HCT116 (cell line): ENCODE data around the gene NOC3L. TPM values are rescaled to one million over a fixed set of nuclear protein-coding genes. Genes with fewer than 3 reads are reported as not detected.

Source experiments
- ATAC-seq: fragments of 200-7000 bp; cut with Tn5 transposase; 2 replicates; pipeline ENCODE4 v1.9.1; 2020; ENCODE audit warnings: mild to moderate bottlenecking, moderate library complexity
- BruUV-seq: library from RNA; stranded (reverse); fragments of 400-500 nt; replicated peaks from 2 replicates; lab custom pipeline; 2021; lab: Mats Ljungman, UMichigan
- CTCF ChIA-PET: fragments of 300-600 bp; sonication (Branson Sonifier 250); formaldehyde crosslinking; loops from one replicate; lab custom pipeline; 2021; ENCODE audit warnings: antibody characterized with exemption; lab: Charles Lee
- POLR2A ChIA-PET: fragments of 300-600, 350-600 bp; sonication (Branson Sonifier 250); formaldehyde crosslinking; loops from one replicate; lab custom pipeline; 2021; ENCODE audit warnings: antibody characterized with exemption; lab: Charles Lee
- RAD21 ChIA-PET, 2 experiments: fragments of 300-600 bp; sonication (Branson Sonifier 250); formaldehyde crosslinking; loops; one replicate each; lab custom pipeline; 2023; ENCODE audit warnings: low total read pairs in 2 of 2; ENCODE audit not compliant: uncharacterized antibody in 2 of 2, unreplicated experiment in 2 of 2, low non-redundant PET in 1 of 2; lab: Charles Lee
- DNase-seq: peaks from one replicate; pipeline ENCODE4 v3.0.0-alpha.2; 2010; ENCODE audit warnings: low read depth, low spot score
- H2AFZ ChIP-seq: fragments of 200-600 bp; shearing (Covaris generic), sonication (generic); 2 replicates; pipeline ENCODE4 v1.6.1; 2017; ENCODE audit warnings: low read depth, mixed run types, mixed read lengths, antibody characterized with exemption, low read length; ENCODE audit not compliant: poor library complexity, severe bottlenecking
- H3K27ac ChIP-seq: 2 replicates; pipeline ENCODE4 v1.5.1; 2012; ENCODE audit warnings: low read depth, low read length
- H3K27me3 ChIP-seq: fragments of 200-600 bp; sonication (generic); 2 replicates; pipeline ENCODE4 v1.6.1; 2016; ENCODE audit warnings: mixed run types, low read length, mixed read lengths; ENCODE audit not compliant: insufficient read depth
- H3K36me3 ChIP-seq, 2 experiments: fragments of 200-500 bp in 1 of 2; fragments of 200-600 bp in 1 of 2; sonication (Bioruptor generic) in 1 of 2; sonication (generic) in 1 of 2; 2 replicates each; pipeline versions ENCODE4 v1.5.1 to v1.6.1; 2014 to 2016; ENCODE audit warnings: low read length in 2 of 2, inconsistent platforms in 1 of 2, mixed read lengths in 1 of 2, mixed run types in 1 of 2; ENCODE audit not compliant: insufficient read depth in 2 of 2, control insufficient read depth in 1 of 2
- H3K4me1 ChIP-seq, 2 experiments: fragments of 200-600 bp in 1 of 2; sonication (generic) in 1 of 2; 2 replicates each; pipeline versions ENCODE4 v1.5.1 to v1.6.1; 2012 to 2017; ENCODE audit warnings: low read length in 2 of 2, inconsistent platforms in 1 of 2, mild to moderate bottlenecking in 1 of 2, mixed read lengths in 1 of 2, mixed run types in 1 of 2, moderate library complexity in 1 of 2; ENCODE audit not compliant: insufficient read depth in 2 of 2, control insufficient read depth in 1 of 2
- H3K4me2 ChIP-seq: fragments of 200-600 bp; sonication (generic); 2 replicates; pipeline ENCODE4 v1.6.1; 2017; ENCODE audit warnings: mixed run types, low read length, mixed read lengths
- H3K4me3 ChIP-seq, 2 experiments: fragments of 200-600 bp in 1 of 2; sonication (generic) in 1 of 2; replicated peaks in 1 of 2; 2 replicates each; pipeline ENCODE4 v1.5.1; 2011 to 2016; ENCODE audit warnings: low read length in 2 of 2, control low read depth in 1 of 2, low read depth in 1 of 2, mild to moderate bottlenecking in 1 of 2, mixed read lengths in 1 of 2, mixed run types in 1 of 2
- H3K79me2 ChIP-seq: fragments of 200-600 bp; sonication (generic); 2 replicates; pipeline ENCODE4 v1.6.1; 2017; ENCODE audit warnings: mild to moderate bottlenecking, mixed run types, low read length, moderate library complexity, mixed read lengths; ENCODE audit not compliant: insufficient read depth
- H3K9ac ChIP-seq: fragments of 200-600 bp; sonication (generic); 2 replicates; pipeline ENCODE4 v1.6.1; 2016; ENCODE audit warnings: low read length, mixed read lengths
- H3K9me2 ChIP-seq: fragments of 200-600 bp; sonication (generic), shearing (Covaris generic); 2 replicates; pipeline ENCODE4 v1.6.1; 2017; ENCODE audit warnings: mixed run types, mild to moderate bottlenecking, moderate library complexity; ENCODE audit not compliant: insufficient read depth
- H3K9me3 ChIP-seq, 2 experiments: fragments of 200-500 bp in 1 of 2; fragments of 200-600 bp in 1 of 2; sonication (Bioruptor generic) in 1 of 2; sonication (generic) in 1 of 2; 2 replicates each; pipeline ENCODE4 v1.6.1; 2014 to 2017; ENCODE audit warnings: low read length in 2 of 2, mixed read lengths in 2 of 2, inconsistent platforms in 1 of 2, low read depth in 1 of 2, mild to moderate bottlenecking in 1 of 2, mixed run types in 1 of 2, moderate library complexity in 1 of 2; ENCODE audit not compliant: control insufficient read depth in 1 of 2, insufficient read depth in 1 of 2
- H4K20me1 ChIP-seq: fragments of 200-600 bp; sonication (generic), shearing (Covaris generic); 2 replicates; pipeline ENCODE4 v1.6.1; 2017; ENCODE audit warnings: mixed run types, mild to moderate bottlenecking, moderate library complexity; ENCODE audit not compliant: insufficient read depth
- CBX3 ChIP-seq: IDR thresholded peaks from 2 replicates; pipeline ENCODE4 v1.6.1; 2012; ENCODE audit warnings: low read depth
- CEBPB ChIP-seq: IDR thresholded peaks from 2 replicates; pipeline ENCODE4 v1.6.1; 2012; ENCODE audit warnings: low read depth
- EZH2phosphoT487 ChIP-seq: fragments of 200-600 bp; IDR thresholded peaks from 2 replicates; pipeline ENCODE4 v1.6.1; 2018; ENCODE audit warnings: antibody characterized with exemption, borderline replicate concordance
- FOSL1 ChIP-seq: IDR thresholded peaks from 2 replicates; pipeline ENCODE4 v1.6.1; 2012; ENCODE audit warnings: low read depth
- JUND ChIP-seq: IDR thresholded peaks from 2 replicates; pipeline ENCODE4 v1.6.1; 2012
- POLR2A ChIP-seq: IDR thresholded peaks from 2 replicates; pipeline ENCODE4 v1.7.0; 2011; ENCODE audit warnings: borderline replicate concordance; ENCODE audit not compliant: insufficient read depth, insufficient read length; ENCODE audit errors: extremely low read depth
- POLR2AphosphoS5 ChIP-seq: IDR thresholded peaks from 2 replicates; pipeline ENCODE4 v1.6.1; 2011; ENCODE audit warnings: mild to moderate bottlenecking, low read depth, low read length, moderate library complexity
- SP1 ChIP-seq: IDR thresholded peaks from 2 replicates; pipeline ENCODE4 v1.6.1; 2012; ENCODE audit warnings: low read depth
- SRF ChIP-seq: IDR thresholded peaks from 2 replicates; pipeline ENCODE4 v1.6.1; 2012; ENCODE audit warnings: low read depth
- TCF7L2 ChIP-seq: IDR thresholded peaks from 2 replicates; pipeline ENCODE4 v1.7.0; 2011; ENCODE audit warnings: borderline replicate concordance, inconsistent platforms; ENCODE audit not compliant: insufficient read depth, insufficient read length; ENCODE audit errors: extremely low read depth
- ZFX ChIP-seq: fragments of 450-650 bp; IDR thresholded peaks from 2 replicates; pipeline ENCODE4 v1.6.1; 2017
- intact Hi-C: fragments of 100-400 bp; cut with micrococcal nuclease; formaldehyde crosslinking; loops from 2 replicates; pipeline ENCODE4 v1.10.0; 2022
- total RNA-seq: library from RNA; stranded (reverse); gene quantifications from one replicate; pipeline ENCODE4 v1.2.1, GENCODE V29; 2021; ENCODE audit not compliant: unreplicated experiment
- TF ChIP-seq, protein P1 (sequence below): IDR thresholded peaks from 2 replicates; pipeline ENCODE4 v1.6.1; 2012; ENCODE audit warnings: low read depth
- TF ChIP-seq, protein P2 (sequence below): IDR thresholded peaks from 2 replicates; pipeline ENCODE4 v1.6.1; 2012

NOC3L gene
- total RNA-seq, 1 experiment from 2014 or later = 45.5 TPM

DNA sequence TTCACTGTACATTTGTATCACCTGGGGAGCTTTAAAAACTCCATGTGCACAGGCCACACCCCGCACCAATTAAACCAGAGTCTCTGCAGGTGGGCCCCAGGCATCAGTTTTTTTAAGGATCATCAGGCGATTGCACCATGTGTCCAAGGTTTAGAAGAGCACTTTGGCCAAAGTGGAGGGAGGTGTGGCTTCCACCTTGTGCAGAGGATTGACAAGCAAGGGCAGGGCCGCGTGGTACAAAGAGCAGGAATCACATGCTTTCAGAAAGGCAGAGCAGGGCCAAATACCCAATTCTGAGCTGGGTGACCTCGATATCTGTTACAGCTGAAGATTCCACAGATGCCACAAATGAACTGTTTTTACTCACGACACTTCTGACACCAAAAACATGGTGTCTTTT, 52.4 kb downstream of the NOC3L start:
- no peaks in the 10 kb centered on the region for H3K9me2 ChIP-seq
- no peak overlapping the region for H3K9ac ChIP-seq
- CTCF ChIA-PET = interaction anchor here (2.0 kb wide), 1 partner anchor 9 kb away, joined by 9 read pairs; no protein-coding TSS in a partner anchor
- H3K27ac ChIP-seq = no peak overlapping the region
- H3K27me3 ChIP-seq = no peaks in the 10 kb centered on the region
- POLR2A ChIA-PET = no interaction called here
- RAD21 ChIA-PET = no interaction called here
- no peak overlapping the region for H3K4me2 ChIP-seq
- H3K4me3 ChIP-seq = no peak overlapping the region
- H3K36me3 ChIP-seq = no peaks in the 10 kb centered on the region
- BruUV-seq = no TSS peak
- no peak for DNase-seq
- H3K4me1 ChIP-seq = no peaks in the 10 kb centered on the region
- intact Hi-C loops = no loop called here
- no peak overlapping the region for H2AFZ ChIP-seq
- H3K79me2 ChIP-seq = no peaks in the 10 kb centered on the region
- no peak for ATAC-seq
- TF ChIP-seq EZH2phosphoT487 (no peak), JUND (no peak), FOSL1 (no peak), POLR2AphosphoS5 (no peak), TCF7L2 (no peak), CBX3 (no peak), SP1 (no peak), ZFX (no peak), SRF (no peak), CEBPB (no peak), POLR2A (no peak)
- TF ChIP-seq, protein P1, sequence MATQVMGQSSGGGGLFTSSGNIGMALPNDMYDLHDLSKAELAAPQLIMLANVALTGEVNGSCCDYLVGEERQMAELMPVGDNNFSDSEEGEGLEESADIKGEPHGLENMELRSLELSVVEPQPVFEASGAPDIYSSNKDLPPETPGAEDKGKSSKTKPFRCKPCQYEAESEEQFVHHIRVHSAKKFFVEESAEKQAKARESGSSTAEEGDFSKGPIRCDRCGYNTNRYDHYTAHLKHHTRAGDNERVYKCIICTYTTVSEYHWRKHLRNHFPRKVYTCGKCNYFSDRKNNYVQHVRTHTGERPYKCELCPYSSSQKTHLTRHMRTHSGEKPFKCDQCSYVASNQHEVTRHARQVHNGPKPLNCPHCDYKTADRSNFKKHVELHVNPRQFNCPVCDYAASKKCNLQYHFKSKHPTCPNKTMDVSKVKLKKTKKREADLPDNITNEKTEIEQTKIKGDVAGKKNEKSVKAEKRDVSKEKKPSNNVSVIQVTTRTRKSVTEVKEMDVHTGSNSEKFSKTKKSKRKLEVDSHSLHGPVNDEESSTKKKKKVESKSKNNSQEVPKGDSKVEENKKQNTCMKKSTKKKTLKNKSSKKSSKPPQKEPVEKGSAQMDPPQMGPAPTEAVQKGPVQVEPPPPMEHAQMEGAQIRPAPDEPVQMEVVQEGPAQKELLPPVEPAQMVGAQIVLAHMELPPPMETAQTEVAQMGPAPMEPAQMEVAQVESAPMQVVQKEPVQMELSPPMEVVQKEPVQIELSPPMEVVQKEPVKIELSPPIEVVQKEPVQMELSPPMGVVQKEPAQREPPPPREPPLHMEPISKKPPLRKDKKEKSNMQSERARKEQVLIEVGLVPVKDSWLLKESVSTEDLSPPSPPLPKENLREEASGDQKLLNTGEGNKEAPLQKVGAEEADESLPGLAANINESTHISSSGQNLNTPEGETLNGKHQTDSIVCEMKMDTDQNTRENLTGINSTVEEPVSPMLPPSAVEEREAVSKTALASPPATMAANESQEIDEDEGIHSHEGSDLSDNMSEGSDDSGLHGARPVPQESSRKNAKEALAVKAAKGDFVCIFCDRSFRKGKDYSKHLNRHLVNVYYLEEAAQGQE = no peak
- TF ChIP-seq, protein P2, sequence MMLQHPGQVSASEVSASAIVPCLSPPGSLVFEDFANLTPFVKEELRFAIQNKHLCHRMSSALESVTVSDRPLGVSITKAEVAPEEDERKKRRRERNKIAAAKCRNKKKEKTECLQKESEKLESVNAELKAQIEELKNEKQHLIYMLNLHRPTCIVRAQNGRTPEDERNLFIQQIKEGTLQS = no peak
- no peaks in the 10 kb centered on the region for H4K20me1 ChIP-seq
- no peaks in the 10 kb centered on the region for H3K9me3 ChIP-seq
